GM12801 (cell line): ENCODE data around the gene TUT7.

ENCODE experiments used
- TF ChIP-seq, protein P1 (sequence below): IDR thresholded peaks from one replicate; pipeline ENCODE4 v1.5.1; 2011; ENCODE audit warnings: control low read depth; ENCODE audit not compliant: insufficient read length; ENCODE audit errors: extremely low read depth

Gene TUT7

DNA sequence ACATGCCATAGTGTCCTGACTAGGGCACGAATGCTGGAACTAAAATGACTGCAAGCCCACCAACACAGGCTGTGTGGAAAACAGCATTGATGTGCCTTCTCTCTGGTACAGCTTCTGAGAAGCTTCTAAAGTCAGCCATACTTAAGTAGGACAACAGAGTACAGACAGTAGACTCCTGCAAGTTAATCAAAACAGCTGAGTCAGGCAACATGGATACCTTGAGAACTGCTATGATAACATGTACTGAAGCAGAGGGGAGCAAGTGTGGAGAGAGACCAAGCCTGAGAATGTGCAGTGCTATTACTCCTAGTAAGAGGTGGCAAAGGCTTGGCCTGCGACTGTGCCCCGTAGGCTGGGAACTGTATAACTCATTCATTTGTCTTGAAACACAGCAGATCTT is 74.4 kb downstream of the TUT7 start:
- TF ChIP-seq, protein P1, sequence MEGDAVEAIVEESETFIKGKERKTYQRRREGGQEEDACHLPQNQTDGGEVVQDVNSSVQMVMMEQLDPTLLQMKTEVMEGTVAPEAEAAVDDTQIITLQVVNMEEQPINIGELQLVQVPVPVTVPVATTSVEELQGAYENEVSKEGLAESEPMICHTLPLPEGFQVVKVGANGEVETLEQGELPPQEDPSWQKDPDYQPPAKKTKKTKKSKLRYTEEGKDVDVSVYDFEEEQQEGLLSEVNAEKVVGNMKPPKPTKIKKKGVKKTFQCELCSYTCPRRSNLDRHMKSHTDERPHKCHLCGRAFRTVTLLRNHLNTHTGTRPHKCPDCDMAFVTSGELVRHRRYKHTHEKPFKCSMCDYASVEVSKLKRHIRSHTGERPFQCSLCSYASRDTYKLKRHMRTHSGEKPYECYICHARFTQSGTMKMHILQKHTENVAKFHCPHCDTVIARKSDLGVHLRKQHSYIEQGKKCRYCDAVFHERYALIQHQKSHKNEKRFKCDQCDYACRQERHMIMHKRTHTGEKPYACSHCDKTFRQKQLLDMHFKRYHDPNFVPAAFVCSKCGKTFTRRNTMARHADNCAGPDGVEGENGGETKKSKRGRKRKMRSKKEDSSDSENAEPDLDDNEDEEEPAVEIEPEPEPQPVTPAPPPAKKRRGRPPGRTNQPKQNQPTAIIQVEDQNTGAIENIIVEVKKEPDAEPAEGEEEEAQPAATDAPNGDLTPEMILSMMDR = no peak

DNA sequence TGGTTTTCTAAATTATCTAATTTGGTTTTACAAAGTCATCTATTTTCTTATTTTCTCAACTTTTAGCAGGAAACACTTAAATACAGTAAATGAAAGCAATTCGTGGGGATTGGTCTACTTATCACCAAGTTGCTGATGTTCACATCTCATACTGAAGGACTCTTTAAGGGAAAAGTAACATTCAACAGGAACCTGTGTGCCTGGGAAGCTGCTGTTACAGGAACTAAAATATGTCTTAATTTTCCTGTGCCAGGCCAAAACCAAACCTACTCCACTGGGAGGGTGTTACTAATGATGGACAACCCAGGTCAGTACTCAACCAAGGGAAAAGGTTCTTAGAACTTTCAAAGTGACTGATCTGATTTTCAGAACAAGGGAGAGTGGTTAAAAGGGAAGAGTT is 77.1 kb downstream of the TUT7 start:
- TF ChIP-seq, protein P1 = no peak

DNA sequence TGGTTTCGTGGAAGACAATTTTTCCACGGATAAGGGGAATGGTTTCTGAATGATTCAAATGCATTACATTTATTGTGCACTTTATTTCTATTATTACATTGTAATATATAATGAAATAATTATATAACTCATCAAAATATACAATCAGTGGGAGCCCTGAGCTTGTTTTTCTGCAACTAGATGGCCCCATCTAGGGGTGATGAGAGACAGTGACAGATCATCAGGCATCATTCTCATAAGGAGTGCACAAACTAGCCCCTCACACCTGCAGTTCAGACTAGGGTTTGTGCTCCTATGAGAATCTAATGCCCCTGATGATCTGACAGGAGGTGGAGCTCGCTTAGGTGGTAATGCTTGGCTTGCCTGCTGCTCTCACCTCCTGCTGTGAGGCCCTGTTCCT is 78.2 kb downstream of the TUT7 start:
- TF ChIP-seq, protein P1 = no peak

DNA sequence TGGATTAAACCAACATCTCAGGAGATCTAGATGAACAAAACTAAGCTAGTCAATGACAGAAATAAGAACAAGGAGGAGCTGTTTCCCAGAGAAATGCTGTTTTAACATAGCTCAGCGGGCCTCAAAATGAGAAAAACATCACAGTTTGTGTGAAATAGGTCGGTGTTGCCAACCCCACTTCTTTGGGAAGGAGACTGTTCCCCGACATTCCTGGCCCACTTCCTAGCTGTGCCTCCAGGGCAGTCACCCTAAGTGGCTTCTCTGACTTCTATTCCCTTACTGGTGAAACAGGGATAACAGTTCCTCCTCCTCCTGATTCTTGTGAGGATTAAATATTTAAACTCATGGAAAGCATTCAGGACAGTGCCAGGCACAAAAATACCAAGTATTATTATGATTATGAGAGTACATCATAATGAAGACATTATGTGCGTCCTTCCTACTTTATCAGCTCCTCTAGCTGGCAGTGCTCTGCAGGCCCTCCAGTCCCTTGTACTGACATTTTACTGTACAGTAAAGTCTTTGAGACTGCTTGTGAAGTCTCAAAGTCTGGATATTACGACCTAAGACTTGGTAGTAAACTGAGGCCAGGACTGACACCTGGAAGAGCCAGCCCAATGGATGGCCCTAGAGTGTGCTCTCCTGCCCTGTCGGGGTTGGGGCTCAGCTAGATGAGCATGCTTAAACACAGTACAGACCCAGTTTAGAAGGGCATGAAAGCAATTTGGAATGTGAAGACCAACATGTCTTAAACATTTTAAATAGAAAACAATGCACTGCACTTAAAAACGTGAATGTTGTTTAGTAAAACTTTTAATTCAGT is 79.2 kb downstream of the TUT7 start:
- TF ChIP-seq, protein P1 = no peak

DNA sequence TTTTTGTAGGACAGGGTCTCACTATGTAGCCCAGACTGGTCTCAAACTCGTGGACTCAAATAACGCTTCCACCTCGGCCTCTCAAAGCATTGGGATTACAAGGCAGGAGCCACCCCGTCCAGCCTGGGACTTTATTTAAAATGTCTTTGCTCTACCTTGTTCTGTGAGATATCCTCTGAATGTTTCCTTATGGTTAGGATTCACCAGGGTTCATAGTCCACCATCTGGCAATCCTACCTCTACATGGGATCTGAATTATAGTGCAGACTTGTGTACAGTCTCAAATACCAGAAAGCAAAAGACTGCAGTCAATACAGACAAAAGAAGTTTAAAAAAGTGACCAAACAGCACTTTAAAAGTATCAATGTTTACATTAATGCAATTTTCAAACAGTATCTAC is 82.0 kb downstream of the TUT7 start:
- TF ChIP-seq, protein P1 = no peak

DNA sequence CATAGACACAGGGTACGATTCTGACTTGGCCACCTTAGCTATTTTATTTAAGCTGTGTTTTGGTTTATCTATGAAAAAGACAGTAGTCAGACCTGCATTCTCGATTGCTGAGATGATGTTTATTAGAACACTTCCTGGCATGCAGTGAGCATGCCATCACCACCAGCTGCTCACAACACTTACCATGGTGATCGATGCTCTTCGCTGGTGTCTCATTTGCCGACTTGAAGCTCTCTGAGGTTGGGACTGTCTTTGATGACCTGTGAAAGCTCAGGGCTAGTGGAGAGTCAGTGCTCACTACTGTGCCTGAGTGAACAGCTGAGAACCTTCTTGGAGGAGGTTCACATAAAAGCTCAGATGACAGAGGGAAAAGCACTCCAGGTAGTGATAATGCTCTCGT is 90.3 kb downstream of the TUT7 start:
- TF ChIP-seq, protein P1 = no peak

DNA sequence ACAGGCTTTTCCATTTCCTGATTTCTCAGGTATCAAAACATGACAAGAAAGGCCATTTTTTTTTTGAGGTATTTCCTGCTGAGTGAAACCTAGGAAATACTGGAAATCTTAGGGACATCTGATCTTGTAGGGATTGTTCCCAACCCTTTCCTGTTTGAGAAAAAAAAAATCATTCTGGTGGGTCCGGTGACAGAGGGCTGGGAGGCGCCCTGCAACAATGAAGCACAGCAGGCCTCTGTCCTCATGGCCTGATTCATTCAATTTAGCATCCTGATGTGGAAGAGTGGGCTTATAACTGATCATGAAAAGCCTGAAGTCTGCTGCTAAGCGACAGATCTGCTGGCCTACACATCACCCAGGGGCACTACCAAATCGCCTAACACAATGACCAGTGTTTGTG is 91.7 kb downstream of the TUT7 start:
- TF ChIP-seq, protein P1 = no peak
